Prostate gland (tissue), 2 donors: ENCODE results near the gene HS3ST6.
"Not testable (repeated sequence)": the region's sequence is repeated elsewhere in the genome, so short reads cannot be mapped to it uniquely, and the experiment has no call there.

Source experiments
- POLR2A ChIP-seq: fragments of 450-650 bp; IDR thresholded peaks from one replicate; pipeline ENCODE4 v1.6.1; 2016; ENCODE audit warnings: antibody characterized with exemption, mild to moderate bottlenecking
- POLR2AphosphoS5 ChIP-seq: sonication (generic); formaldehyde crosslinking; IDR thresholded peaks from one replicate; pipeline ENCODE4 v1.6.1; 2017; ENCODE audit warnings: antibody characterized with exemption
- TF ChIP-seq, protein P1 (sequence below), 4 experiments: fragments of 200-600 bp in 2 of 4; fragments of 450-650 bp in 2 of 4; sonication (generic) in 2 of 4; IDR thresholded peaks; 1 replicate in 3 of 4; 2 replicates in 1 of 4; pipeline ENCODE4 v1.5.1; 2016 to 2019; ENCODE audit warnings: antibody characterized with exemption in 4 of 4, mild to moderate bottlenecking in 2 of 4, moderate library complexity in 2 of 4

DNA sequence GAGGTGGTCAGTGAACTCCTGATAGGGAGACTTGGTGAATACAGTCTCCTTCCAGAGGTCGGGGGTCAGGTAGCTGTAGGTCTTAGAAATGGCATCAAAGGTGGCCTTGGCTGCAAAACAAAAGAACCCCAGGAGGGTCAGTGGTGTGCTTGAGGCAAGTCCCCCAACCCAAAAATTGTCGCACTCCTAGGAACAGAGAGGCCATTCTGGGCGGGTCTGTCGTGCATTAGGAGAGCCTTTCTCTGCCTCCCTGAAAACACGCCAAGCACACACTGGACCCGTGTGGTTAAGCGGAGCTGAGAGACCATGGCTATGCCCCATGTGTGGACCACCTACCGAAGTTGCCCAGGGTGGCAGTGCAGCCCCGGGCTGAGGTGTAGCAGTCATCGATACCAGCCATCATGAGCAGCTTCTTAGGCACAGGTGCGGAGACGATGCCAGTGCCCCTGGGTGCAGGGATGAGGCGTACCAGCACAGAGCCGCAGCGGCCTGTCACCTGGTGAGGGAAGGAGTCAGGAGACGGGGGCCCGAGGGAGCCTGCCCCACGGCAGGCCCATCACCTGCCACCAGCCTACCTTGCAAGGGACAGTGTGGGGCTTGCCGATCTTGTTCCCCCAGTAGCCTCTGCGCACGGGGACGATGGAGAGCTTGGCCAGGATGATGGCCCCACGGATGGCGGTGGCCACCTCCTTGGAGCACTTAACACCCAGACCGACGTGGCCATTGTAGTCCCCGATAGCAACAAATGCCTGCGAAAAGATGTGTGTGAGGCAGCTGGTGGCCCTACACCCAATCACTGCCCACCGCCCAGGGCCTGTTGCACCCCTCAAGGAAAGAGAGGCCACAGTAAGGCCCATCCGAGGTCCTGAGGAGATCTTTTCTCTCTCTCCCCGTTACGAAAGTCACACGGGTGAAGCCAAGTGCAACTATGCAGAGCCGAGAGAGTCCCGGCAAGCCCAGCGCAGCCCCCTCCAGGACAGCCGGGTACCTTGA, 44.2 kb upstream of the HS3ST6 start:
- TF ChIP-seq, protein P1, sequence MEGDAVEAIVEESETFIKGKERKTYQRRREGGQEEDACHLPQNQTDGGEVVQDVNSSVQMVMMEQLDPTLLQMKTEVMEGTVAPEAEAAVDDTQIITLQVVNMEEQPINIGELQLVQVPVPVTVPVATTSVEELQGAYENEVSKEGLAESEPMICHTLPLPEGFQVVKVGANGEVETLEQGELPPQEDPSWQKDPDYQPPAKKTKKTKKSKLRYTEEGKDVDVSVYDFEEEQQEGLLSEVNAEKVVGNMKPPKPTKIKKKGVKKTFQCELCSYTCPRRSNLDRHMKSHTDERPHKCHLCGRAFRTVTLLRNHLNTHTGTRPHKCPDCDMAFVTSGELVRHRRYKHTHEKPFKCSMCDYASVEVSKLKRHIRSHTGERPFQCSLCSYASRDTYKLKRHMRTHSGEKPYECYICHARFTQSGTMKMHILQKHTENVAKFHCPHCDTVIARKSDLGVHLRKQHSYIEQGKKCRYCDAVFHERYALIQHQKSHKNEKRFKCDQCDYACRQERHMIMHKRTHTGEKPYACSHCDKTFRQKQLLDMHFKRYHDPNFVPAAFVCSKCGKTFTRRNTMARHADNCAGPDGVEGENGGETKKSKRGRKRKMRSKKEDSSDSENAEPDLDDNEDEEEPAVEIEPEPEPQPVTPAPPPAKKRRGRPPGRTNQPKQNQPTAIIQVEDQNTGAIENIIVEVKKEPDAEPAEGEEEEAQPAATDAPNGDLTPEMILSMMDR (IDR thresholded peaks at IDR 0.05) = not testable (repeated sequence)
- not testable (repeated sequence) for TF ChIP-seq POLR2AphosphoS5, POLR2A
